GM12878 (cell line): ENCODE data around the gene ARMC9. TPM values are rescaled to one million over a fixed set of nuclear protein-coding genes. Genes with fewer than 3 reads are reported as not detected.
A peak's percentile ranks its signal among the peaks of the same experiment; 100 is the strongest.

Source experiments
- ATAC-seq: fragments of 200-7000 bp; cut with Tn5 transposase; 3 replicates; pipeline ENCODE4 v1.9.1; 2020; ENCODE audit warnings: mild to moderate bottlenecking, moderate library complexity
- BruUV-seq: library from RNA; stranded (reverse); fragments of 400-500 nt; replicated peaks from 2 replicates; lab custom pipeline; 2021; lab: Mats Ljungman, UMichigan
- CTCF ChIA-PET: fragments of 300-600 bp; sonication (Branson Sonifier 250); formaldehyde crosslinking; extraction: SDS; loops from one replicate; lab custom pipeline; 2021; ENCODE audit warnings: inconsistent platforms; lab: Yijun Ruan, JAX
- POLR2A ChIA-PET: fragments of 350-600 bp; formaldehyde crosslinking; extraction: SDS; loops from one replicate; lab custom pipeline; 2021; ENCODE audit warnings: inconsistent platforms; lab: Charles Lee
- RAD21 ChIA-PET: fragments of 300-600 bp; sonication (Branson Sonifier 250); formaldehyde crosslinking; loops from one replicate; lab custom pipeline; 2023; ENCODE audit warnings: antibody characterized with exemption; ENCODE audit not compliant: unreplicated experiment; lab: Charles Lee
- SMC1A ChIA-PET: fragments of 300-600 bp; sonication (Branson Sonifier 250); formaldehyde crosslinking; loops from one replicate; lab custom pipeline; 2023; ENCODE audit not compliant: unreplicated experiment, uncharacterized antibody; lab: Charles Lee
- DNase-seq: peaks from one replicate; pipeline ENCODE4 v3.0.0-alpha.2; 2011; ENCODE audit warnings: low read depth, low spot score
- FAIRE-seq: peaks from 3 replicates; lab custom pipeline; 2011; peaks lifted over from hg19 to GRCh38; lab: Jason Lieb, UNC
- H2AFZ ChIP-seq: 2 replicates; pipeline ENCODE4 v1.6.0; 2011; ENCODE audit warnings: low read depth, low read length, control low read depth; ENCODE audit not compliant: control insufficient read depth
- H3K27ac ChIP-seq: 2 replicates; pipeline ENCODE4 v1.5.1; 2011; ENCODE audit warnings: control low read depth; ENCODE audit not compliant: control insufficient read depth, insufficient read depth
- H3K27me3 ChIP-seq, 2 experiments: replicated peaks in 1 of 2; 2 replicates each; pipeline versions ENCODE4 v1.6.0 to v1.6.1; 2011; ENCODE audit warnings: low read length in 1 of 2; ENCODE audit not compliant: control insufficient read depth in 2 of 2, insufficient read depth in 2 of 2
- H3K36me3 ChIP-seq, 2 experiments: 2 replicates each; pipeline ENCODE4 v1.5.1; 2011; ENCODE audit warnings: low read length in 1 of 2; ENCODE audit not compliant: control insufficient read depth in 2 of 2, insufficient read depth in 2 of 2
- H3K4me1 ChIP-seq: 2 replicates; pipeline ENCODE4 v1.6.1; 2011; ENCODE audit warnings: mild to moderate bottlenecking, low read length, moderate library complexity, mixed read lengths; ENCODE audit not compliant: control insufficient read depth, insufficient read depth
- H3K4me2 ChIP-seq: 2 replicates; pipeline ENCODE4 v1.6.0; 2011; ENCODE audit warnings: control low read depth; ENCODE audit not compliant: control insufficient read depth, insufficient read depth
- H3K4me3 ChIP-seq: fragments of 200-600 bp; sonication (generic); 2 replicates; pipeline ENCODE4 v1.5.1; 2016
- H3K79me2 ChIP-seq: 2 replicates; pipeline ENCODE4 v1.6.0; 2011; ENCODE audit warnings: low read length; ENCODE audit not compliant: control insufficient read depth, insufficient read depth
- H3K9ac ChIP-seq: 2 replicates; pipeline ENCODE4 v1.8.0; 2011; ENCODE audit warnings: low read length, control low read depth, mixed read lengths; ENCODE audit not compliant: control insufficient read depth, insufficient read depth
- H3K9me3 ChIP-seq: replicated peaks from 3 replicates; pipeline ENCODE4 v1.5.1; 2011; ENCODE audit warnings: mild to moderate bottlenecking, low read length; ENCODE audit not compliant: control insufficient read depth, insufficient read depth
- H4K20me1 ChIP-seq: 2 replicates; pipeline ENCODE4 v1.6.0; 2011; ENCODE audit not compliant: control insufficient read depth, insufficient read depth
- BCL11A ChIP-seq: IDR thresholded peaks from 2 replicates; pipeline ENCODE4 v1.6.1; 2011; ENCODE audit warnings: low read depth, low read length
- BCL3 ChIP-seq: IDR thresholded peaks from 2 replicates; pipeline ENCODE4 v1.6.1; 2011; ENCODE audit warnings: borderline replicate concordance, low read depth, mild to moderate bottlenecking, moderate library complexity, low read length; ENCODE audit not compliant: insufficient read depth, poor library complexity, severe bottlenecking
- RAD21 ChIP-seq: IDR thresholded peaks from 2 replicates; pipeline ENCODE4 v1.6.1; 2011; ENCODE audit warnings: mild to moderate bottlenecking, low read depth, low read length, moderate library complexity; ENCODE audit not compliant: insufficient read depth
- ZSCAN29 ChIP-seq: fragments of 450-650 bp; IDR thresholded peaks from 2 replicates; pipeline ENCODE4 v1.6.1; 2017; ENCODE audit warnings: mild to moderate bottlenecking, moderate library complexity
- WGBS: methylation state at CpG from one replicate; pipeline ENCODE4 v1.1.6; 2016; ENCODE audit warnings: low lambda C conversion rate; ENCODE audit not compliant: insufficient replicate concordance, insufficient coverage; ENCODE audit errors: missing lambda C conversion rate; 5-methylcytosine and 5-hydroxymethylcytosine counted together
- in situ Hi-C: fragments of 300-500 bp; cut with MboI; formaldehyde crosslinking; loops from 9 replicates; pipeline ENCODE4 v1.14.3; 2018; ENCODE audit warnings: mixed read lengths
- intact Hi-C: fragments of 100-400 bp; cut with micrococcal nuclease; formaldehyde crosslinking; loops from one replicate; pipeline ENCODE4 v1.14.2; 2022; ENCODE audit not compliant: unreplicated experiment
- polyA plus RNA-seq, 11 experiments: library from polyadenylated mRNA; depleted of rRNA in 4 of 11; unstranded in 6 of 11; stranded (reverse) in 5 of 11; fragments of >200 nt; fragmentation: Nextera tagmentation in 4 of 11; fragmentation: Illumina TruSeq in 1 of 11; extraction: Ambion mirVana in 4 of 11; extraction: Trizol in 1 of 11; gene quantifications; 1 replicate in 1 of 11; 2 replicates in 10 of 11; pipeline versions ENCODE4 v1.2.1 to v1.2.3, GENCODE V29; 2011 to 2016; ENCODE audit warnings: inconsistent platforms in 2 of 11, missing spikeins in 2 of 11, low read depth in 1 of 11
- total RNA-seq, 4 experiments: library from RNA; depleted of rRNA in 3 of 4; stranded (reverse); fragments of >200 nt in 3 of 4; fragmentation: Illumina TruSeq in 1 of 4; extraction: Trizol in 1 of 4; gene quantifications; 2 replicates each; pipeline versions ENCODE4 v1.2.1 to v1.2.3, GENCODE V29; 2013 to 2021
- TF ChIP-seq, protein P1 (sequence below): fragments of 150-350 bp; IDR thresholded peaks from 2 replicates; pipeline ENCODE4 v1.6.1; 2016; ENCODE audit warnings: low read depth, low read length

Gene ARMC9
- total and polyA plus RNA-seq, 10 of the 15 experiments (the other 5 are each of a cell fraction or from before 2014, with no cell fraction given), result 3.8 to 21.8 (median 10.4) TPM

DNA sequence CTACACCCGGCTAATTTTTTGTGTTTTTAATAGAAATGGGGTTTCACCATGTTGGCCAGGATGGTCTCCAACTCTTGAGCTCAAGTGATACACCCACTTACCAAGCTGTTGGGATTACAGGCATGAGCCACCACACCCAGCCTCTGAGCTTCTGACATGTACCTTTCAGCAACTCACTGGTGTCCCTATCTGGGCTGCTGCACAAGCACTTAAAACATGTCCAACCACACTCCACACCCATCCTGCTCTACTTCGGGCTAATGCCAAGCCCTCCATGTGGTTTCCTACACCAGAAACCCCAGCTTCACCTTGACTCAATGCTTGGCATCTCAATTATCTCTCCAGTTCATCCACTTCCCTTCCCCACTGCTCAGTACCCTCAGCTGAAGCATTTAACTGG is 22.4 kb upstream of the ARMC9 start (continued):
- TF ChIP-seq BCL11A, result no peak
- TF ChIP-seq, all 136 proteins: peak for 0

DNA sequence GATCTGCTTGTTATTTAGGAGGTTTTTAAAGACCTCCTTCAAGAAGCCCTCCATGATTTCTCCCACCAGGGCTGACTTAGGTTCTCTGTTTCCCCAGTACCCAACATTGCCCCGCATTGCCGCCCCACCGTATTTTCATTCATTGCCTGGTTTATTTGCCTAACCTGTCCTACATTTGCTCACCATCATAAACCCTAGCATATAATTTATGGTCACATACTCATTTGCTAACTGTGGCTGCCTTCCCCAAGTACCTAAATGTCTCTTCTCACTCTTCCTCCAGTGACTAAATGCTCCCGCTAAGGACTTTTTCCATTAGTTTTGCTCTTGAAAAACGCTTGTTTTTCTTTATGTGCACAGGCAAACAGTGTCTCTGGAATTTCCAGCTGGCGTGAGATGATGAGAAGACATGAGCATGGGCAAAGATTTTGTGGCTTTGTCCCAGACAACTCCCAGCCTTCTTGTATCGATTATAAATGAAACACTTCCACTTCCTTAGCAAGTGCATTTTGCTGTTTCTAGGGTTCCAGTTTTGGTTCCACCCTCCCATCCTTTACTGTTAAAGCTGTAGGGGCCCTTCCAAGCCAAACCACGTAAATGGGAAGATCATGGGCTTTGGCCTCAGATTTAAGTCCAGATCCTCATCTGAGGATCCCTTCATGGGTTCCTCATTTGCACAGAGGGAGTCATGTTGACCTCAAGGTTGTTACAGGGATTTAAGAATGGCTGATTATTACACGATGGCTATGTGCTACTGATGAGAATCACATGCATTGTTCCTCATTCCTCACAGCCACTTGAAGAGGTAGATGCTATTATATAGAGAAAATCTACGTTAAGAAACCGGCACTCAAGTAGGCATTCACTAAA is 21.0 kb upstream of the ARMC9 start:
- ChIA-PET RAD21 (no interaction called here), CTCF (no interaction called here), SMC1A (no interaction called here), POLR2A (no interaction called here)
- peaks cover 47% of the 10 kb centered on the region for H3K4me1 ChIP-seq
- no TSS peak for BruUV-seq
- peak overlapping the region; percentile 51 for H3K4me2 ChIP-seq
- H4K20me1 ChIP-seq, result no peaks in the 10 kb centered on the region
- no peak overlapping the region for H3K9ac ChIP-seq
- H3K36me3 ChIP-seq, result peaks cover 0 to 5% of the 10 kb centered on the region in 2 experiments; a peak in 1 of 4 replicates
- no peak overlapping the region for H3K4me3 ChIP-seq
- H3K9me3 ChIP-seq, result no peaks in the 10 kb centered on the region
- no peak for FAIRE-seq
- no peak for DNase-seq
- intact Hi-C loops (no loop called here), in situ Hi-C loops (no loop called here)
- peak overlapping the region; percentile 36 for H3K27ac ChIP-seq
- H2AFZ ChIP-seq, result no peak overlapping the region
- no peak for ATAC-seq
- H3K27me3 ChIP-seq, result no peaks in the 10 kb centered on the region
- WGBS, result 91% methylated on average over 11 of the region's 11 CpGs
- H3K79me2 ChIP-seq, result peaks cover 2% of the 10 kb centered on the region; the same call in 1 of the 2 replicates
- TF ChIP-seq BCL3 (peak; percentile 31), ZSCAN29 (no peak), RAD21 (no peak)
- TF ChIP-seq, protein P1, sequence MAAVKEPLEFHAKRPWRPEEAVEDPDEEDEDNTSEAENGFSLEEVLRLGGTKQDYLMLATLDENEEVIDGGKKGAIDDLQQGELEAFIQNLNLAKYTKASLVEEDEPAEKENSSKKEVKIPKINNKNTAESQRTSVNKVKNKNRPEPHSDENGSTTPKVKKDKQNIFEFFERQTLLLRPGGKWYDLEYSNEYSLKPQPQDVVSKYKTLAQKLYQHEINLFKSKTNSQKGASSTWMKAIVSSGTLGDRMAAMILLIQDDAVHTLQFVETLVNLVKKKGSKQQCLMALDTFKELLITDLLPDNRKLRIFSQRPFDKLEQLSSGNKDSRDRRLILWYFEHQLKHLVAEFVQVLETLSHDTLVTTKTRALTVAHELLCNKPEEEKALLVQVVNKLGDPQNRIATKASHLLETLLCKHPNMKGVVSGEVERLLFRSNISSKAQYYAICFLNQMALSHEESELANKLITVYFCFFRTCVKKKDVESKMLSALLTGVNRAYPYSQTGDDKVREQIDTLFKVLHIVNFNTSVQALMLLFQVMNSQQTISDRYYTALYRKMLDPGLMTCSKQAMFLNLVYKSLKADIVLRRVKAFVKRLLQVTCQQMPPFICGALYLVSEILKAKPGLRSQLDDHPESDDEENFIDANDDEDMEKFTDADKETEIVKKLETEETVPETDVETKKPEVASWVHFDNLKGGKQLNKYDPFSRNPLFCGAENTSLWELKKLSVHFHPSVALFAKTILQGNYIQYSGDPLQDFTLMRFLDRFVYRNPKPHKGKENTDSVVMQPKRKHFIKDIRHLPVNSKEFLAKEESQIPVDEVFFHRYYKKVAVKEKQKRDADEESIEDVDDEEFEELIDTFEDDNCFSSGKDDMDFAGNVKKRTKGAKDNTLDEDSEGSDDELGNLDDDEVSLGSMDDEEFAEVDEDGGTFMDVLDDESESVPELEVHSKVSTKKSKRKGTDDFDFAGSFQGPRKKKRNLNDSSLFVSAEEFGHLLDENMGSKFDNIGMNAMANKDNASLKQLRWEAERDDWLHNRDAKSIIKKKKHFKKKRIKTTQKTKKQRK, result no peak
